GM21717 (cell line): Measurements from ENCODE around the gene ZNF300.
"Not testable (repeated sequence)": the region's sequence is repeated elsewhere in the genome, so short reads cannot be mapped to it uniquely, and the experiment has no call there.

Experiments
- ATAC-seq: cut with Tn5 transposase; IDR thresholded peaks from one replicate; pipeline ENCODE4 v1.9.1; 2021; ENCODE audit warnings: mild to moderate bottlenecking, moderate library complexity; ENCODE audit not compliant: unreplicated experiment

Gene ZNF300

GRCh38 chr5:150846308-150846653 lies 58.5 kb downstream of the ZNF300 start, which contains the start of gene IRGM:
IRGM (plus strand) TSS chr5:150846521; CDS start chr5:150848124, 1,603 bp downstream.
- ATAC-seq = not testable (repeated sequence)

DNA sequence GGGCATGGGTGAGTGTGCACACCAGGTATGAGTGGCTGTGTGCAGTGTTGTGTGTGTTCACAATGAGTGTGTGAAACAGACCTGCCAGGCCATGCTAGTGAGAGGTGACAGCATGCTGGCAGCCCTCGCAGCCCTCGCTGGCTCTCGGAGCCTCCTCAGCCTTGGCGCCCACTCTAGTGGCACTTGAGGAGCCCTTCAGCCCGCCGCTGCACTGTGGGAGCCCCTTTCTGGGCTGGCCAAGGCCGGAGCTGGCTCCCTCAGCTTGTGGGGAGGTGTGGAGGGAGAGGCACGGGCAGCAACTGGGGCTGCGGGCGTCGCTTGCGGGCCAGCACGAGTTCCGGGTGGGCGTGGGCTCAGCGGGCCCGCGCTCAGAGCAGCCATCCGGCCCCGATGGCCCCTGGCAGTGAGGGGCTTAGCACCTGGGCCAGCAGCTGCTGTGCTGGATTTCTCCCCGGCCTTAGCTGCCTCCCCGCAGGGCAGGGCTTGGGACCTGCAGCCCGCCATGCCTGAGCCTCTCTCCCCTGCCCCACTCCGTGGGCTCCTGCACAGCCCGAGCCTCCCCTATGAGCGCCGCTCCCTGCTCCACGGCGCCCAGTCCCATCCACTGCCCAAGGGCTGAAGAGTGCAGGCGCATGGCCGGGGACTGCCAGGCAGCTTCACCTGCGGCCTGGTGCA lies 59.5 kb downstream of the ZNF300 start:
- not testable (repeated sequence) for ATAC-seq
